CD4-positive, alpha-beta T cell (primary cell): ENCODE measurements around the gene ELF2. TPM values are rescaled to one million over a fixed set of nuclear protein-coding genes. Genes with fewer than 3 reads are reported as not detected.
A peak's percentile ranks its signal among the peaks of the same experiment; 100 is the strongest.

Experiments
- ATAC-seq: fragments of 200-7000 bp; cut with Tn5 transposase; one replicate; pipeline ENCODE4 v1.10.0; 2022; ENCODE audit warnings: mild to moderate bottlenecking; ENCODE audit not compliant: poor library complexity
- CTCF ChIA-PET: fragments of 350-600 bp; sonication (Branson Sonifier 250); formaldehyde crosslinking; loops from one replicate; lab custom pipeline; 2021; ENCODE audit warnings: antibody characterized with exemption, inconsistent platforms; lab: Charles Lee
- POLR2A ChIA-PET: fragments of 350-600 bp; sonication (Branson Sonifier 250); formaldehyde crosslinking; loops from one replicate; lab custom pipeline; 2021; ENCODE audit warnings: antibody characterized with exemption, inconsistent platforms; lab: Charles Lee
- DNase-seq, 14 experiments: peaks; one replicate each; pipeline ENCODE4 v3.0.0-alpha.2; 2013 to 2020; ENCODE audit warnings: mixed read lengths in 2 of 14
- H3K27ac ChIP-seq, 2 donors: one replicate each; pipeline versions ENCODE4 v1.5.1 to v1.7.0; 2013; ENCODE audit warnings: low read length in 2 of 2, low read depth in 1 of 2, mild to moderate bottlenecking in 1 of 2
- H3K27me3 ChIP-seq, 2 experiments: 1 replicate in 1 of 2; 2 replicates in 1 of 2; pipeline versions ENCODE4 v1.6.1 to v1.7.0; 2013; ENCODE audit warnings: low read length in 2 of 2, control low read depth in 1 of 2, mild to moderate bottlenecking in 1 of 2, moderate library complexity in 1 of 2; ENCODE audit not compliant: insufficient read depth in 2 of 2, control insufficient read depth in 1 of 2
- H3K36me3 ChIP-seq: one replicate; pipeline ENCODE4 v1.6.1; 2013; ENCODE audit warnings: low read length, control low read depth; ENCODE audit not compliant: insufficient read depth
- H3K4me1 ChIP-seq: one replicate; pipeline ENCODE4 v1.6.1; 2013; ENCODE audit warnings: low read length, control low read depth; ENCODE audit not compliant: insufficient read depth
- H3K4me3 ChIP-seq: one replicate; pipeline ENCODE4 v1.5.1; 2013; ENCODE audit warnings: mild to moderate bottlenecking, low read length, moderate library complexity
- H3K9me3 ChIP-seq, 2 experiments: 1 replicate in 1 of 2; 2 replicates in 1 of 2; pipeline versions ENCODE4 v1.6.1 to v1.7.0; 2013; ENCODE audit warnings: low read length in 2 of 2, mild to moderate bottlenecking in 2 of 2, control low read depth in 1 of 2, moderate library complexity in 1 of 2; ENCODE audit not compliant: control insufficient read depth in 1 of 2, insufficient read depth in 1 of 2
- H3K27ac Mint-ChIP-seq: one replicate; pipeline ENCODE4 v1.8.0; 2020; ENCODE audit warnings: mixed read lengths
- H3K27me3 Mint-ChIP-seq: one replicate; pipeline ENCODE4 v1.8.0; 2021; ENCODE audit warnings: mixed read lengths
- H3K36me3 Mint-ChIP-seq: one replicate; pipeline ENCODE4 v1.8.0; 2021; ENCODE audit warnings: low read depth, mixed read lengths
- H3K4me1 Mint-ChIP-seq: one replicate; pipeline ENCODE4 v1.8.0; 2021; ENCODE audit warnings: low read depth, mixed read lengths
- H3K4me3 Mint-ChIP-seq: one replicate; pipeline ENCODE4 v1.8.0; 2020; ENCODE audit warnings: mild to moderate bottlenecking, mixed read lengths
- H3K9me3 Mint-ChIP-seq: one replicate; pipeline ENCODE4 v1.8.0; 2020; ENCODE audit warnings: mixed read lengths
- intact Hi-C, 2 experiments: fragments of 100-400 bp; cut with DNase I in 1 of 2; cut with micrococcal nuclease in 1 of 2; formaldehyde crosslinking; loops; one replicate each; pipeline versions ENCODE4 v1.15.1 to v1.9.0; 2023 to 2025; cut with DNase I, micrococcal nuclease
- total RNA-seq, 174 experiments: library from RNA in 2 of 174; stranded (reverse) in 2 of 174; gene quantifications; one replicate each; pipeline ENCODE4 v1.2.3 and lab custom pipeline; 2021 to 2026
- TF ChIP-seq, protein P1 (sequence below): fragments of 200-600 bp; IDR thresholded peaks from one replicate; pipeline ENCODE4 v1.8.0; 2022; ENCODE audit warnings: antibody characterized with exemption, mild to moderate bottlenecking

ELF2 gene
- total RNA-seq, 2 experiments from 2014 or later = 83.3 to 84.1 TPM

- Histone ChIP-seq H3K27me3 (no peaks in the 10 kb centered on the region), H3K4me3 (peak overlapping the region; percentile 85), H3K36me3 (no peaks in the 10 kb centered on the region), H3K27ac (peak overlapping the region in 1 of 2 donors; percentile 41), H3K9me3 (no peaks in the 10 kb centered on the region), H3K4me1 (peaks cover 18% of the 10 kb centered on the region)
- ChIA-PET CTCF (interaction anchor here (1.6 kb wide), 1 partner anchor 120 kb away, joined by 7 read pairs; no protein-coding TSS in a partner anchor), POLR2A (interaction anchor here (0.7 to 4.0 kb wide), 3 partner anchors 81 to 126 kb away, joined by 3 to 57 read pairs (median 4); partner anchors contain the start of genes NAA15 and NDUFC1)
- no peaks in the 10 kb centered on the region for H3K9me3 Mint-ChIP-seq
- no peaks in the 10 kb centered on the region for H3K27me3 Mint-ChIP-seq
- TF ChIP-seq, protein P1, sequence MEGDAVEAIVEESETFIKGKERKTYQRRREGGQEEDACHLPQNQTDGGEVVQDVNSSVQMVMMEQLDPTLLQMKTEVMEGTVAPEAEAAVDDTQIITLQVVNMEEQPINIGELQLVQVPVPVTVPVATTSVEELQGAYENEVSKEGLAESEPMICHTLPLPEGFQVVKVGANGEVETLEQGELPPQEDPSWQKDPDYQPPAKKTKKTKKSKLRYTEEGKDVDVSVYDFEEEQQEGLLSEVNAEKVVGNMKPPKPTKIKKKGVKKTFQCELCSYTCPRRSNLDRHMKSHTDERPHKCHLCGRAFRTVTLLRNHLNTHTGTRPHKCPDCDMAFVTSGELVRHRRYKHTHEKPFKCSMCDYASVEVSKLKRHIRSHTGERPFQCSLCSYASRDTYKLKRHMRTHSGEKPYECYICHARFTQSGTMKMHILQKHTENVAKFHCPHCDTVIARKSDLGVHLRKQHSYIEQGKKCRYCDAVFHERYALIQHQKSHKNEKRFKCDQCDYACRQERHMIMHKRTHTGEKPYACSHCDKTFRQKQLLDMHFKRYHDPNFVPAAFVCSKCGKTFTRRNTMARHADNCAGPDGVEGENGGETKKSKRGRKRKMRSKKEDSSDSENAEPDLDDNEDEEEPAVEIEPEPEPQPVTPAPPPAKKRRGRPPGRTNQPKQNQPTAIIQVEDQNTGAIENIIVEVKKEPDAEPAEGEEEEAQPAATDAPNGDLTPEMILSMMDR = no peak
- intact Hi-C loops = loop anchor here (2.0 to 10.0 kb wide), 9 partner anchors 33 to 1189 kb away; partner anchors contain the start of genes RAB33B (in 2 of the 2), NAA15 (in 1 of the 2) and SETD7 (in 1 of the 2)
- H3K4me3 Mint-ChIP-seq = peak overlapping the region; percentile 96
- no peaks in the 10 kb centered on the region for H3K36me3 Mint-ChIP-seq
- DNase-seq (peak in 5 of 14 experiments; percentile 6 to 57 (median 25)), ATAC-seq (no peak)
- H3K27ac Mint-ChIP-seq = peak overlapping the region; percentile 93
- peaks cover 29% of the 10 kb centered on the region for H3K4me1 Mint-ChIP-seq
Observed at GRCh38 chr4:139175646-139176301, 1.2 kb downstream of the ELF2 start.

- intact Hi-C loops = loop anchor here in 1 of 2 experiments (10.0 kb wide), 1 partner anchor 1193 kb away; no protein-coding TSS in a partner anchor
- no peaks in the 10 kb centered on the region for H3K27me3 Mint-ChIP-seq
- H3K4me1 Mint-ChIP-seq = peaks cover 23% of the 10 kb centered on the region
- no peak overlapping the region for H3K4me3 Mint-ChIP-seq
- no peak overlapping the region for H3K4me3 ChIP-seq
- no peak overlapping the region for H3K27ac ChIP-seq
- DNase-seq (peak in 1 of 14 experiments; percentile 20), ATAC-seq (no peak)
- no peak overlapping the region for H3K27ac Mint-ChIP-seq
- ChIA-PET POLR2A (interaction anchor here (1.1 kb wide), 1 partner anchor 494 kb away, joined by 3 read pairs; no protein-coding TSS in a partner anchor), CTCF (interaction anchor here (1.0 to 1.5 kb wide), 2 partner anchors 86 to 124 kb away, joined by 5 read pairs; no protein-coding TSS in a partner anchor)
- H3K9me3 ChIP-seq = no peaks in the 10 kb centered on the region
- H3K36me3 Mint-ChIP-seq = no peaks in the 10 kb centered on the region
- peaks cover 8% of the 10 kb centered on the region for H3K4me1 ChIP-seq
- H3K27me3 ChIP-seq = no peaks in the 10 kb centered on the region
- no peaks in the 10 kb centered on the region for H3K36me3 ChIP-seq
- TF ChIP-seq, protein P1 = no peak
- H3K9me3 Mint-ChIP-seq = no peaks in the 10 kb centered on the region
Observed at GRCh38 chr4:139171876-139172691, 4.9 kb downstream of the ELF2 start.

- H3K27ac Mint-ChIP-seq = no peak overlapping the region
- no peak for ATAC-seq
- H3K27ac ChIP-seq = no peak overlapping the region
- ChIA-PET POLR2A (no interaction called here), CTCF (no interaction called here)
- H3K4me3 Mint-ChIP-seq = no peak overlapping the region
- DNase-seq = no peak
- H3K36me3 ChIP-seq = no peaks in the 10 kb centered on the region
- H3K27me3 ChIP-seq = no peaks in the 10 kb centered on the region
- intact Hi-C loops = loop anchor here in 1 of 2 experiments (10.0 kb wide), 1 partner anchor 1194 kb away; no protein-coding TSS in a partner anchor
- no peaks in the 10 kb centered on the region for H3K27me3 Mint-ChIP-seq
- H3K9me3 Mint-ChIP-seq = no peaks in the 10 kb centered on the region
- TF ChIP-seq, protein P1 = no peak
- no peaks in the 10 kb centered on the region for H3K9me3 ChIP-seq
- H3K4me3 ChIP-seq = no peak overlapping the region
- H3K36me3 Mint-ChIP-seq = no peaks in the 10 kb centered on the region
- H3K4me1 ChIP-seq = peaks cover 3% of the 10 kb centered on the region
- H3K4me1 Mint-ChIP-seq = peaks cover 21% of the 10 kb centered on the region
Observed at GRCh38 chr4:139170932-139171331, 6.1 kb downstream of the ELF2 start.
